Heart left ventricle (tissue), 16 donors: Measurements from ENCODE around the gene DNAJC5. TPM values are rescaled to one million over a fixed set of nuclear protein-coding genes. Genes with fewer than 3 reads are reported as not detected.

Experiments
- ATAC-seq, 4 donors: fragments of 200-7000 bp; cut with Tn5 transposase; one replicate each; pipeline ENCODE4 v1.9.1; 2020 to 2022; ENCODE audit warnings: moderate library complexity in 4 of 4, mild to moderate bottlenecking in 3 of 4, moderate number of reproducible peaks in 1 of 4
- DNase-seq, 5 donors: peaks; one replicate each; pipeline ENCODE4 v3.0.0-alpha.2; 2020
- H3K27ac ChIP-seq, 12 donors: fragments of 200-600 bp; sonication (generic) in 4 of 12; one replicate each; pipeline versions ENCODE4 v1.5.0 to v1.8.0; 2016 to 2022; ENCODE audit warnings: mild to moderate bottlenecking in 2 of 12
- H3K27me3 ChIP-seq, 9 donors: fragments of 200-600 bp; sonication (generic) in 2 of 9; one replicate each; pipeline versions ENCODE4 v1.5.1 to v1.8.0; 2016 to 2022; ENCODE audit warnings: mild to moderate bottlenecking in 3 of 9
- H3K36me3 ChIP-seq, 9 donors: fragments of 200-600 bp; sonication (generic) in 2 of 9; one replicate each; pipeline versions ENCODE4 v1.5.0 to v1.8.0; 2018 to 2022; ENCODE audit warnings: mild to moderate bottlenecking in 2 of 9
- H3K4me1 ChIP-seq, 12 donors: fragments of 200-600 bp; sonication (generic) in 4 of 12; one replicate each; pipeline versions ENCODE4 v1.5.0 to v1.8.0; 2016 to 2022; ENCODE audit warnings: mild to moderate bottlenecking in 3 of 12
- H3K4me3 ChIP-seq, 12 donors: fragments of 200-600 bp; sonication (generic) in 4 of 12; one replicate each; pipeline versions ENCODE4 v1.5.0 to v1.8.0; 2017 to 2022; ENCODE audit warnings: mild to moderate bottlenecking in 9 of 12, moderate library complexity in 4 of 12
- H3K9me3 ChIP-seq, 12 donors: fragments of 200-600 bp; sonication (generic) in 4 of 12; one replicate each; pipeline versions ENCODE4 v1.5.0 to v1.8.0; 2016 to 2022; ENCODE audit warnings: mild to moderate bottlenecking in 1 of 12
- POLR2A ChIP-seq, 2 donors: fragments of 450-650 bp; IDR thresholded peaks; one replicate each; pipeline ENCODE4 v1.6.1; 2017; ENCODE audit warnings: antibody characterized with exemption in 2 of 2, mild to moderate bottlenecking in 2 of 2, moderate library complexity in 2 of 2
- WGBS, 4 donors: extraction: QIAGEN DNeasy Blood & Tissue Kit in 2 of 4; methylation state at CpG; one replicate each; pipeline versions ENCODE4 v1.1.5 to v1.1.7; 2013 to 2018; 5-methylcytosine and 5-hydroxymethylcytosine counted together
- intact Hi-C, 10 donors: fragments of 100-400 bp; cut with DNase I; formaldehyde crosslinking; loops; one replicate each; pipeline versions ENCODE4 v1.11.1 to v1.14.2; 2022
- polyA plus RNA-seq, 2 donors: library from polyadenylated mRNA; stranded (reverse); fragments of 200-250 nt; gene quantifications; one replicate each; pipeline ENCODE4 v1.2.3, GENCODE V29; 2013
- total RNA-seq, 9 donors: library from RNA; depleted of rRNA in 2 of 9; stranded (reverse); fragments of >200 nt in 2 of 9; fragmentation: NEBNext Ultra II Directional in 3 of 9; extraction: Animal tissue kit (Norgen Biotek cat#: 25700) in 3 of 9; gene quantifications; one replicate each; pipeline versions ENCODE4 v1.1.0 to v1.2.4, GENCODE V29; 2016 to 2023
- TF ChIP-seq, protein P1 (sequence below), 12 donors: fragments of 200-600 bp; sonication (generic) in 4 of 12; IDR thresholded peaks; one replicate each; pipeline versions ENCODE4 v1.5.0 to v1.8.0; 2018 to 2022; ENCODE audit warnings: antibody characterized with exemption in 12 of 12, mild to moderate bottlenecking in 5 of 12
- donor health status: ischemic (EF 13 %, LVEDD 7.1; RV severe dilation, severe dysfunction).
- donor health status: healthy with polysubstance abuse.
- donor health status: DM: no; HTN: yes; CAD: no.
- donor health status: DM: no; HTN: no; CAD: no.
- donor health status: ischemic (EF 25% LVEDD 6.9; RV normal size, moderate dysfunction).
- donor health status: ischemic (EF 25% LVEDD 5.7; RV mildly dilated, moderate dysfunction).
- donor health status: healthy.
- donor health status: DM: yes; HTN: yes; CAD: no.
- donor health status: ischemic (EF 35%, LVEDD 5.7; RV mildly dilated, moderate dysfunction).
- donor health status: nonischemic (EF 11% LVEDD 7.7; RV severe dilation, severe dysfunction).
- donor health status: DM: yes; HTN: yes; CAD: no.
- donor health status: PGD.
- donor health status: ischemic (EF 29% LVEDD 5.4; RV normal size, mild dysfunction).
- donor health status: nonischemic (EF 23%, LVEDD 6.1; RV moderate dilation, normal function).

Gene DNAJC5
- total and polyA plus RNA-seq, 11 donors = 21.1 to 57.1 (median 46.1) TPM

DNA sequence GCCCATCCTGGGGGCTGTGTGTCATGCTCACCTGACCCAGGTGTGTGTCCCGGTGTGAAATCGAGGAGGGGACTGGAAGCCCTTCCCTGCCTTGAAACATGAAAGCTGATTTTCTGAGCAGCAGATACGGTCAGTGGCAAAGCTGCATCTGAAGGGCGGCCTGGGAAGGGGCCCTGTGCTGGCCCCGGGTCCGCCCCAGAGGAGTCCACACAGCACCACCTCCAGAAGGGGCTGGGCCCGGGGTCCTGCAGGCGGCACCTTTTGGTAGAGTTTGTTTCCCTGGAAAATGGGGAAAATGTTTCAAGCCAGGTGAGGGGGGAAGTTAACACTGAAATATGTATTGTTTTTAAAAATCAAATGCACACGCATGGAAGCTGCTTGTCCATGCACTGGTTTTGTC is 40.5 kb downstream of the DNAJC5 start:
- Histone ChIP-seq H3K4me1 (peaks cover 0 to 14% (median 3%) of the 10 kb centered on the region in 12 donors), H3K27ac (no peak overlapping the region), H3K9me3 (no peaks in the 10 kb centered on the region), H3K4me3 (no peak overlapping the region), H3K27me3 (no peaks in the 10 kb centered on the region), H3K36me3 (peaks cover 6 to 90% (median 78%) of the 10 kb centered on the region in 9 donors)
- intact Hi-C loops = no loop called here
- no peak for ATAC-seq
- 91 to 94% (median 92%) methylated on average over 7 to 9 of the region's 9 CpGs for whole genome bisulfite sequencing, 4 donors
- TF ChIP-seq, protein P1, sequence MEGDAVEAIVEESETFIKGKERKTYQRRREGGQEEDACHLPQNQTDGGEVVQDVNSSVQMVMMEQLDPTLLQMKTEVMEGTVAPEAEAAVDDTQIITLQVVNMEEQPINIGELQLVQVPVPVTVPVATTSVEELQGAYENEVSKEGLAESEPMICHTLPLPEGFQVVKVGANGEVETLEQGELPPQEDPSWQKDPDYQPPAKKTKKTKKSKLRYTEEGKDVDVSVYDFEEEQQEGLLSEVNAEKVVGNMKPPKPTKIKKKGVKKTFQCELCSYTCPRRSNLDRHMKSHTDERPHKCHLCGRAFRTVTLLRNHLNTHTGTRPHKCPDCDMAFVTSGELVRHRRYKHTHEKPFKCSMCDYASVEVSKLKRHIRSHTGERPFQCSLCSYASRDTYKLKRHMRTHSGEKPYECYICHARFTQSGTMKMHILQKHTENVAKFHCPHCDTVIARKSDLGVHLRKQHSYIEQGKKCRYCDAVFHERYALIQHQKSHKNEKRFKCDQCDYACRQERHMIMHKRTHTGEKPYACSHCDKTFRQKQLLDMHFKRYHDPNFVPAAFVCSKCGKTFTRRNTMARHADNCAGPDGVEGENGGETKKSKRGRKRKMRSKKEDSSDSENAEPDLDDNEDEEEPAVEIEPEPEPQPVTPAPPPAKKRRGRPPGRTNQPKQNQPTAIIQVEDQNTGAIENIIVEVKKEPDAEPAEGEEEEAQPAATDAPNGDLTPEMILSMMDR (IDR thresholded peaks at IDR 0.05) = no peak
- TF ChIP-seq POLR2A (IDR thresholded peaks at IDR 0.05) = no peak
- DNase-seq = peak in 1 of 5 donors; percentile 40

DNA sequence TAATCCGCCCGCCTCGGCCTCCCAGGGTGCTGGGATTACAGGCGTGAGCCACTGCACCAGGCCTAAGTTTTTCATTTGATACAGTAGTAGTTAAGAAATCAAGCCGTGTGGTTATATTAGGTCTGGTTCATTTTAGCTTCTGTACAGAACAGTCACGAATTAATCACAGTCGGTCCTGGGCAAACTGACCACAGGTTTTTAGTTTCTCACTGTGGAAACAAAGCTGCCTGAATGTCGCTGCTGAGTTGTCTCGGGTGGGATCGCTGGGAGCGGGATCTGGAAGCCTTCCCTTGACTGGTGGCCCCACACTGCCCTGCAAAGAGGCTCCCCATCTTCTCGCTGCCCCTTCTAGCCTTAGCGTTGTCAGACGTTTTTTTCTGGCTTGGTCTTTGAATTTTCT is 42.7 kb downstream of the DNAJC5 start:
- 85 to 93% (median 90%) methylated on average over 14 of the region's 14 CpGs for WGBS, 4 donors
- no peak for DNase-seq
- H3K27ac ChIP-seq = no peak overlapping the region

DNA sequence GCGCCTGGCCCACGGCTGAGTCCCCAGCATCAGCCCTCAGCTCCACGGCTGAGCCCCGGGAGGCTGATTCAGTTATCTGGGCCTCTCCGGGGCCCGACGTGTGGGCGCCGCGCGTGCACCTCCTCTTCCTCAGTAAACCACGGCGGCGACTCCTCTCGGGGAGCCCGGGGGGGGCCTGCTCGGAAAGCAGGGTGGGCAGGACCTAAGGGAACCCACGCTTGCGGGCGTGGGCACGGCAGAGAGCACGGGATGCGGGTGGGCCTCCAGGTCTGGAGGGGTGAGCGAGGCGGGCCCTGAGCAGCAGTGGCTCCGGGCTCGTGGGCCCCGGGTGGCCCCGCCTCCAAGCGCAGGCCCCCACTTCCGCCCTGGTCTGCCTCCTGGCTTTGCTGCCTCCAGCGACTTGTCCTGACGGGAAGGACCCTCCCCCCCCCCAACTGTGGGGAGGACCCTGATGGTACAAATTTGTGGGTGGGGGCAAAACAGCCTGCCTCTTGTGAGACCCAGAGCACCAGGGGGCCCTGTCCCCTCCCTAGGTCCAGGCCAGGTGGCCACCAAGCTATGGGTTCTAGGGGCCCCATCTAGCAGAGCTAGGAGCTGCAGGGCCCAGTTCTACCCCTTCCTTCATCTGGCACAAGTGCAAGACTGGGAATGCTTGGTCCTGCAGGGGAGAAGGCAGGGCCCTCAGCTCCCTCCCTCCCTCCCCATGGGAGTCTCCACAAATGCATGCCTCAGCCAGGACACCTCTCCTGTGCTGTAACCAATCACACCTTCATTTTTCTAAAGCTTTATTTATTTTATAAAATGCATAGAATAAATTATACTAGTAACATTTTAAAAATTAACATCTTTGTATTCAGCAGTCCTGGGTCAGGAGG is 44.4 kb downstream of the DNAJC5 start:
- no peak overlapping the region for H3K27ac ChIP-seq
- no peak for ATAC-seq
- WGBS, 4 donors = 76 to 86% (median 79%) methylated on average over 11 to 33 of the region's 33 CpGs

More for the DNA sequence above, 42.7 kb downstream of the DNAJC5 start:
- H3K9me3 ChIP-seq = no peaks in the 10 kb centered on the region
- TF ChIP-seq, protein P1 (IDR thresholded peaks at IDR 0.05) = no peak
- TF ChIP-seq POLR2A (IDR thresholded peaks at IDR 0.05) = no peak
- H3K36me3 ChIP-seq = peaks cover 0 to 83% (median 68%) of the 10 kb centered on the region in 9 donors
- intact Hi-C loops = no loop called here
- no peak for ATAC-seq
- no peaks in the 10 kb centered on the region for H3K27me3 ChIP-seq
- no peak overlapping the region for H3K4me3 ChIP-seq
- peaks cover 0 to 11% (median 3%) of the 10 kb centered on the region in 12 donors for H3K4me1 ChIP-seq

DNA sequence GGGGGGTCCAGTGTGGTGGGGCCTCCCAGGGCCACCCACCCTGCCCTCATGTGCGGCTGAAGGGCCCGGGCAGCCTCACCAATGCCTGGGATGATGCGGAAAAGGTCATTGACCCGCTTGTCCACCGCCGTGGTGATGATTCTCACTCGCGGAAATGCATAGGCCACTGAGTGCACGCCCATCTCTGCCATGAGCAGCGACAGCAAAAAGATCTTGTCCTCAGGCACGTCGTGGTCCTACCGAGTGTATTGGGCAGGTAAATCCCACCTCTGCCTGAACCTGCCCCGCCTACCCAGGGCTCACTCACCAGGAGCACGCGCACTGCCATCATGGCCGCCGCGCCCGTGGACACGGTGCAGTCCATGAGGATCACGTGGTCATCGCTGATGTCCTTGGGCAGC is 45.1 kb downstream of the DNAJC5 start:
- intact Hi-C loops = no loop called here

More for the DNA sequence above, 44.4 kb downstream of the DNAJC5 start:
- DNase-seq = peak in 3 of 5 donors; percentile 16 to 56 (median 21)
- H3K27me3 ChIP-seq = no peaks in the 10 kb centered on the region
- no peak for TF ChIP-seq POLR2A (IDR thresholded peaks at IDR 0.05)
- TF ChIP-seq, protein P1 (IDR thresholded peaks at IDR 0.05) = no peak
- H3K9me3 ChIP-seq = no peaks in the 10 kb centered on the region
- intact Hi-C loops = no loop called here
- peaks cover 0 to 26% (median 15%) of the 10 kb centered on the region in 12 donors for H3K4me1 ChIP-seq
- no peak overlapping the region for H3K4me3 ChIP-seq
- H3K36me3 ChIP-seq = peaks cover 0 to 86% (median 71%) of the 10 kb centered on the region in 9 donors

More for the DNA sequence above, 45.1 kb downstream of the DNAJC5 start:
- Histone ChIP-seq H3K4me3 (no peak overlapping the region), H3K9me3 (no peaks in the 10 kb centered on the region), H3K27me3 (no peaks in the 10 kb centered on the region), H3K4me1 (peaks cover 0 to 26% (median 16%) of the 10 kb centered on the region in 12 donors), H3K27ac (no peak overlapping the region), H3K36me3 (peaks cover 0 to 86% (median 71%) of the 10 kb centered on the region in 9 donors)
- ATAC-seq (peak in 1 of 4 donors; percentile 0), DNase-seq (peak in 3 of 5 donors; percentile 20 to 56 (median 29))
- WGBS, 4 donors = 87 to 90% (median 87%) methylated on average over 9 to 23 of the region's 23 CpGs
- TF ChIP-seq, protein P1 (IDR thresholded peaks at IDR 0.05) = no peak
- no peak for TF ChIP-seq POLR2A (IDR thresholded peaks at IDR 0.05)
